ENCODE data around the gene NSG1.

- TF ChIP-seq, protein P1, sequence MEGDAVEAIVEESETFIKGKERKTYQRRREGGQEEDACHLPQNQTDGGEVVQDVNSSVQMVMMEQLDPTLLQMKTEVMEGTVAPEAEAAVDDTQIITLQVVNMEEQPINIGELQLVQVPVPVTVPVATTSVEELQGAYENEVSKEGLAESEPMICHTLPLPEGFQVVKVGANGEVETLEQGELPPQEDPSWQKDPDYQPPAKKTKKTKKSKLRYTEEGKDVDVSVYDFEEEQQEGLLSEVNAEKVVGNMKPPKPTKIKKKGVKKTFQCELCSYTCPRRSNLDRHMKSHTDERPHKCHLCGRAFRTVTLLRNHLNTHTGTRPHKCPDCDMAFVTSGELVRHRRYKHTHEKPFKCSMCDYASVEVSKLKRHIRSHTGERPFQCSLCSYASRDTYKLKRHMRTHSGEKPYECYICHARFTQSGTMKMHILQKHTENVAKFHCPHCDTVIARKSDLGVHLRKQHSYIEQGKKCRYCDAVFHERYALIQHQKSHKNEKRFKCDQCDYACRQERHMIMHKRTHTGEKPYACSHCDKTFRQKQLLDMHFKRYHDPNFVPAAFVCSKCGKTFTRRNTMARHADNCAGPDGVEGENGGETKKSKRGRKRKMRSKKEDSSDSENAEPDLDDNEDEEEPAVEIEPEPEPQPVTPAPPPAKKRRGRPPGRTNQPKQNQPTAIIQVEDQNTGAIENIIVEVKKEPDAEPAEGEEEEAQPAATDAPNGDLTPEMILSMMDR (IDR thresholded peaks at IDR 0.05) = no peak
- no peak for TF ChIP-seq POLR2AphosphoS5 (IDR thresholded peaks at IDR 0.05; ENCODE audit: low read depth, low read length)
- no peak for TF ChIP-seq SIN3A (IDR thresholded peaks at IDR 0.05; ENCODE audit: borderline replicate concordance, insufficient read depth, low read depth, low read length)
Measured at GRCh38 chr4:4402966-4403365, 16.1 kb downstream of the NSG1 start.
